ENCODE data around the gene CHST7. TPM values are rescaled to one million over a fixed set of nuclear protein-coding genes. Genes with fewer than 3 reads are reported as not detected.
A peak's percentile ranks its signal among the peaks of the same experiment; 100 is the strongest.

CHST7 gene
- total and polyA plus RNA-seq, 9 donors, result 5.9 to 144 (median 25.3) TPM

DNA sequence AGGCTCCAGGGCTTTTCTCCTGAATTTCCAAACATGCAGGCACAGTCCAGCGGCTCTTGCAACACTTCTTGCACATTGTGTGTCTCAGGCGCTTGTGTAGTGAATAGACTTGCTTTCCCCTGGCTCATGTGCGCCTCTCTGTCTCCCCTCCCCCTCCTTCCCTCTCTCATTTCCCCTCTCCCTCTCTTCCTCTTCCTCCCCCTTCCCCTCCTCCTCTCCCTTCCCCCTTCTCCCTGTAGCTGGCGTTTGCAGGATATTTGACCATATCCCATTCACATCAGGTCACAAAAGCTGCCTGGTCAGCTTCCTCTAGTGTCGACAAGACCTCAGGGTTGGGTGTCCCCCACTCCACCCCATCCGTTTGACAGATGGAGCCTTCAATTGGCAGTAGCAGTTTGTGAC, 2.4 kb downstream of the CHST7 start:
- 24 to 33% (median 30%) methylated on average over 6 of the region's 6 CpGs for WGBS, 3 donors
- no peaks in the 10 kb centered on the region for H3K4me1 ChIP-seq (ENCODE audit: insufficient read depth)
- H3K27ac ChIP-seq, result no peak overlapping the region
- no peaks in the 10 kb centered on the region for H3K36me3 ChIP-seq
- H3K4me3 ChIP-seq, result peak overlapping the region; percentile 54
- TF ChIP-seq POLR2A (IDR thresholded peaks at IDR 0.05) (no peak), EP300 (IDR thresholded peaks at IDR 0.05) (no peak)
- TF ChIP-seq, protein P1, sequence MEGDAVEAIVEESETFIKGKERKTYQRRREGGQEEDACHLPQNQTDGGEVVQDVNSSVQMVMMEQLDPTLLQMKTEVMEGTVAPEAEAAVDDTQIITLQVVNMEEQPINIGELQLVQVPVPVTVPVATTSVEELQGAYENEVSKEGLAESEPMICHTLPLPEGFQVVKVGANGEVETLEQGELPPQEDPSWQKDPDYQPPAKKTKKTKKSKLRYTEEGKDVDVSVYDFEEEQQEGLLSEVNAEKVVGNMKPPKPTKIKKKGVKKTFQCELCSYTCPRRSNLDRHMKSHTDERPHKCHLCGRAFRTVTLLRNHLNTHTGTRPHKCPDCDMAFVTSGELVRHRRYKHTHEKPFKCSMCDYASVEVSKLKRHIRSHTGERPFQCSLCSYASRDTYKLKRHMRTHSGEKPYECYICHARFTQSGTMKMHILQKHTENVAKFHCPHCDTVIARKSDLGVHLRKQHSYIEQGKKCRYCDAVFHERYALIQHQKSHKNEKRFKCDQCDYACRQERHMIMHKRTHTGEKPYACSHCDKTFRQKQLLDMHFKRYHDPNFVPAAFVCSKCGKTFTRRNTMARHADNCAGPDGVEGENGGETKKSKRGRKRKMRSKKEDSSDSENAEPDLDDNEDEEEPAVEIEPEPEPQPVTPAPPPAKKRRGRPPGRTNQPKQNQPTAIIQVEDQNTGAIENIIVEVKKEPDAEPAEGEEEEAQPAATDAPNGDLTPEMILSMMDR (IDR thresholded peaks at IDR 0.05), result no peak
- DNase-seq, result peak in 4 of 5 donors; percentile 34 to 58 (median 44)
- intact Hi-C loops (cut with DNase I), result loop anchor here in 2 of 4 donors (10.0 kb wide), 2 partner anchors 59 to 69 kb away; no protein-coding TSS in a partner anchor
- no peaks in the 10 kb centered on the region for H3K9me3 ChIP-seq
- no peaks in the 10 kb centered on the region for H3K27me3 ChIP-seq

DNA sequence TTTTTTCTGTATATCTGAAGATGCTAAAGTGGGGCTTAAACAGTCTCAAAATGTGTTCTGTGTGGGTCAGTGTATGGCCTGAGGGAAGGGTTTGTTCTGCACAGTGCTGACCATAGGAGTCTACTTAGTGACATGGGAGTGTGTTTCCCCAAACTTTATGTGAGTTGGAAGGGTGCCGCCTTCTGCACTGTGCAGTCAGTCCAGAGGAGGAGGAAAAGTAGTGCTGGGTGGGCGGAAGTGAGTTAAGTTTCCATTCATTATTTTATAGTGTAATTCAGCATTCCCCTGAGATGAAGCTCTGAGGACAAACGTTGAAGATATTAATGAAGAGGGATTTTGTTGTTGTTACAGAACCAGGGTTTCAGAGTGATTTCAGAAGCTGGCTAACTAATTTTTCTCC, 2.9 kb downstream of the CHST7 start:
- TF ChIP-seq EP300 (IDR thresholded peaks at IDR 0.05) (no peak), POLR2A (IDR thresholded peaks at IDR 0.05) (no peak)
- TF ChIP-seq, protein P1 (IDR thresholded peaks at IDR 0.05), result no peak
- Histone ChIP-seq H3K27me3 (no peaks in the 10 kb centered on the region), H3K27ac (no peak overlapping the region), H3K4me3 (peak overlapping the region; percentile 54), H3K36me3 (no peaks in the 10 kb centered on the region), H3K4me1 (ENCODE audit: insufficient read depth) (no peaks in the 10 kb centered on the region), H3K9me3 (no peaks in the 10 kb centered on the region)
- 24 to 30% (median 30%) methylated on average over 3 of the region's 3 CpGs for WGBS, 3 donors
- DNase-seq, result peak in 1 of 5 donors; percentile 38
- intact Hi-C loops (cut with DNase I), result loop anchor here in 2 of 4 donors (10.0 kb wide), 2 partner anchors 58 to 68 kb away; no protein-coding TSS in a partner anchor

GRCh38 chrX:46577221-46578005, 3.8 kb downstream of the CHST7 start:
- no peaks in the 10 kb centered on the region for H3K9me3 ChIP-seq
- H3K4me3 ChIP-seq, result peak overlapping the region; percentile 12
- intact Hi-C loops (cut with DNase I), result loop anchor here in 2 of 4 donors (10.0 kb wide), 2 partner anchors 57 to 67 kb away; no protein-coding TSS in a partner anchor

DNA sequence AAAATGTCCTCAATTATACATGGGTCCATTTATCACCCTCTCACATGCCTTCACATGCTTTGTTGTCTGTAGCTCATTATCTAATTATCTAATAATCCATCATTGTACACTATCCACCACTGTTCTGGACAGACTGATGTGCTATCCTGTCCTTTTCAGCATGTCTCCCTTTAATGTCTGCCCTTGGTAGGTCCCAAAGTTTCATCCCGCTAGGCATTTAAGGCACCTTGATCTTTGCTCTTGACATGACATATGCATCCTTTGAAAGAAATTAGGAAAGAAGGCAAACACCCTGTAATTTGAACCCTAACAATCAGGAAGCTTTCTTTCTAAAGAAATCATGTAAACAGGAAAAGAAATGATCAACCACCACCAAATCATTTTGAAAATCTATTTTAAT, 5.7 kb downstream of the CHST7 start:
- intact Hi-C loops (cut with DNase I), result loop anchor here in 2 of 4 donors (10.0 kb wide), 2 partner anchors 56 to 66 kb away; no protein-coding TSS in a partner anchor
- Histone ChIP-seq H3K36me3 (no peaks in the 10 kb centered on the region), H3K4me3 (no peak overlapping the region), H3K4me1 (ENCODE audit: insufficient read depth) (no peaks in the 10 kb centered on the region), H3K27me3 (no peaks in the 10 kb centered on the region), H3K27ac (no peak overlapping the region), H3K9me3 (no peaks in the 10 kb centered on the region)
- no peak for DNase-seq
- WGBS, 3 donors, result 90 to 96% (median 95%) methylated on average over 1 of the region's 1 CpG
- TF ChIP-seq, protein P1 (IDR thresholded peaks at IDR 0.05), result no peak
- TF ChIP-seq EP300 (IDR thresholded peaks at IDR 0.05), result no peak
- no peak for TF ChIP-seq POLR2A (IDR thresholded peaks at IDR 0.05)

More at GRCh38 chrX:46577221-46578005, 3.8 kb downstream of the CHST7 start:
- no peak overlapping the region for H3K27ac ChIP-seq
- H3K27me3 ChIP-seq, result no peaks in the 10 kb centered on the region
- no peak for TF ChIP-seq EP300 (IDR thresholded peaks at IDR 0.05)
- no peak for TF ChIP-seq POLR2A (IDR thresholded peaks at IDR 0.05)
- TF ChIP-seq, protein P1 (IDR thresholded peaks at IDR 0.05), result no peak
- WGBS, 3 donors, result 53 to 65% (median 54%) methylated on average over 7 of the region's 7 CpGs
- no peaks in the 10 kb centered on the region for H3K4me1 ChIP-seq (ENCODE audit: insufficient read depth)
- no peak for DNase-seq
- H3K36me3 ChIP-seq, result no peaks in the 10 kb centered on the region

All from ovary (tissue), 9 donors.